KMS-11 (cell line): Measurements from ENCODE around the gene FAS.

Source experiments
- H2AFZ ChIP-seq: fragments of 200-600 bp; sonication (generic); 2 replicates; pipeline ENCODE4 v1.6.1; 2016; ENCODE audit warnings: antibody characterized with exemption, mixed run types, low read depth
- H3K27ac ChIP-seq: fragments of 200-600 bp; sonication (generic); 2 replicates; pipeline ENCODE4 v1.6.1; 2016; ENCODE audit warnings: mild to moderate bottlenecking, mixed run types
- H3K27me3 ChIP-seq: fragments of 200-600 bp; sonication (generic); 2 replicates; pipeline ENCODE4 v1.6.1; 2017; ENCODE audit warnings: mild to moderate bottlenecking, low read depth, mixed run types, moderate library complexity; ENCODE audit not compliant: insufficient read depth
- H3K36me3 ChIP-seq: fragments of 200-600 bp; sonication (generic); 2 replicates; pipeline ENCODE4 v1.6.1; 2017; ENCODE audit warnings: mild to moderate bottlenecking, mixed run types; ENCODE audit not compliant: insufficient read depth
- H3K4me1 ChIP-seq: fragments of 200-600 bp; sonication (generic); 2 replicates; pipeline ENCODE4 v1.6.1; 2016; ENCODE audit warnings: mild to moderate bottlenecking, low read depth, mixed run types; ENCODE audit not compliant: poor library complexity, severe bottlenecking
- H3K4me2 ChIP-seq: fragments of 200-600 bp; sonication (generic); 2 replicates; pipeline ENCODE4 v1.7.0; 2016; ENCODE audit warnings: mild to moderate bottlenecking, mixed run types
- H3K4me3 ChIP-seq: fragments of 200-600 bp; sonication (generic); IDR thresholded peaks from 2 replicates; pipeline ENCODE4 v1.6.1; 2017; ENCODE audit warnings: low read depth, low read length, mixed read lengths; ENCODE audit not compliant: insufficient read depth
- H3K79me2 ChIP-seq: fragments of 200-600 bp; sonication (generic); 2 replicates; pipeline ENCODE4 v1.6.1; 2016; ENCODE audit warnings: low read depth, mixed run types; ENCODE audit not compliant: insufficient read depth
- H3K9ac ChIP-seq: fragments of 200-600 bp; sonication (generic); 2 replicates; pipeline ENCODE4 v1.6.1; 2016; ENCODE audit warnings: mild to moderate bottlenecking, mixed run types
- H4K20me1 ChIP-seq: fragments of 200-600 bp; sonication (generic); 2 replicates; pipeline ENCODE4 v1.6.1; 2016; ENCODE audit warnings: mild to moderate bottlenecking, mixed run types; ENCODE audit not compliant: insufficient read depth
- CTCF ChIP-seq: fragments of 200-600 bp; sonication (generic); conservative IDR thresholded peaks from 2 replicates; pipeline ENCODE4 v1.6.1; 2017; ENCODE audit warnings: low read depth, mild to moderate bottlenecking, antibody characterized with exemption, low read length, moderate library complexity, mixed read lengths

Gene FAS

DNA sequence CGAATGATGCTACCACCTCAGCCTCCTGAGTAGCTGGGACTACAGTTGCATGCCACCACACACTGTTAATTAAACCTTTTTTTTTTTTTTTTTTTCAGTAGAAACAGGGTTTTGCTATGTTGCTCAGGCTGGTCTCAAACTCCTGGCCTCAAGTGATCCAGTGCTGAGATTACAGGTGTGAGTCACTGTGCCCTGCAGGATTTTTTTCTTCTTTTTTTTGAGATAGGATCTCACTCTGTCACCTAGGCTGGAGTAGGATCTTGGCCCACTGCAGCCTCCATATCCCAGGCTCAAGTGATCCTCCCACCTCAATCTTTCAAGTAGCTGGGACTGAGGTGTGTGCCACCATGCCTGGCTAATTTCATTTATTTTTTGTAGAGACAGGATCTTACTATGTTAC lies 44.4 kb upstream of the FAS start:
- no peaks in the 10 kb centered on the region for H4K20me1 ChIP-seq
- H3K4me3 ChIP-seq: no peak overlapping the region
- H3K4me1 ChIP-seq: peaks cover 10% of the 10 kb centered on the region
- H3K9ac ChIP-seq: no peak overlapping the region
- H3K27me3 ChIP-seq: no peaks in the 10 kb centered on the region; the same call in 1 of the 2 replicates
- H3K27ac ChIP-seq: no peak overlapping the region
- H2AFZ ChIP-seq: no peak overlapping the region
- no peak for TF ChIP-seq CTCF
- no peaks in the 10 kb centered on the region for H3K36me3 ChIP-seq
- H3K79me2 ChIP-seq: no peaks in the 10 kb centered on the region
- no peak overlapping the region for H3K4me2 ChIP-seq

DNA sequence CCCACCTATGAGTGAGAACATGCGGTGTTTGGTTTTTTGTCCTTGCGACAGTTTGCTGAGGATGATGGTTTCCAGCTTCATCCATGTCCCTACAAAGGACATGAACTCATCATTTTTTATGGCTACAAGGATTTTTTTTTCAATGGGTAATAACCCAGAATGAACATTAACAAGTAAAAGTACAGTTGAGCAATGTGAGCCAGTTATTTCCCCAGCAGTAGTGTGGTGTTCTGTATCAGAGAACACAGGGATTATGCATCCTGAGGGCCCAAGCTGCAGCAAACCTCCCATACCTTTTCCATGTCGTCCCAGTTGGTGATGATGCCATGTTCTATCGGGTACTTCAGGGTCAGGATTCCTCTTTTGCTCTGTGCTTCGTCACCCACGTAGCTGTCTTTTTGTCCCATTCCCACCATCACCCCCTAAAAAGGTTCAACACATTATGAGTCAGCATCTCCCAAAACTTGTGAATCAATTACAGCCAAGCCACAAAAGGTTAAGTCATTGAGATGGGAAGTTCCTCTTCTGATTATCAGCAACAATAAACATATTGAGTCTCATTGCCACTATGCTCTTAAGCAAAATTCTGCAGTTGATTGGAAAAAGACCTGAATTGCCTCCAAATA lies 43.5 kb upstream of the FAS start:
- H3K27me3 ChIP-seq: no peaks in the 10 kb centered on the region; the same call in 1 of the 2 replicates
- no peaks in the 10 kb centered on the region for H3K36me3 ChIP-seq
- H3K9ac ChIP-seq: no peak overlapping the region
- no peaks in the 10 kb centered on the region for H3K79me2 ChIP-seq
- H2AFZ ChIP-seq: no peak overlapping the region
- H3K4me3 ChIP-seq: no peak overlapping the region
- H3K27ac ChIP-seq: no peak overlapping the region
- H4K20me1 ChIP-seq: no peaks in the 10 kb centered on the region
- no peak overlapping the region for H3K4me2 ChIP-seq
- TF ChIP-seq CTCF: no peak
- H3K4me1 ChIP-seq: peaks cover 10% of the 10 kb centered on the region

DNA sequence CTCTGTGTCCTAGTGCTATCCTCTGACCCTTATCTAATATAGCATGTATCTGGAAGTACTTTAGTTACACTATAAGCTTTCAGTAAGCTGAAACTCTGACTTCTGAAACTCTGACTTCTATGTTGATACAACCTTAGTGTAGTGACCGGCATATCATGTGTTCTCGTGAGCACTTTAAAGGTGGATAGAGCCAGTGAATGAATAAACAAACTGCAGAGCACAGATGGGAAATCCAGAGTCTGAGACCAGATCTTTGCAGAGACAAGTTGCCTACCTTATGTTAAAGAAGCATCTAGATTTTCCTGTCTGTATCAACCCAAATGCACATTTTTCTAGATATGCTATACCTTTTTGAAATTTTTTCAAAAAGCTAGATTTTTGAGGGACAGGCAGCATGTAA lies 41.5 kb upstream of the FAS start:
- Histone ChIP-seq H3K9ac (no peak overlapping the region), H3K4me2 (no peak overlapping the region), H3K4me1 (peaks cover 10% of the 10 kb centered on the region), H2AFZ (no peak overlapping the region), H4K20me1 (no peaks in the 10 kb centered on the region), H3K36me3 (no peaks in the 10 kb centered on the region), H3K79me2 (no peaks in the 10 kb centered on the region), H3K4me3 (no peak overlapping the region), H3K27me3 (no peaks in the 10 kb centered on the region; the same call in 1 of the 2 replicates), H3K27ac (no peak overlapping the region)
- TF ChIP-seq CTCF: no peak

GRCh38 chr10:88949912-88950837 lies 40.4 kb upstream of the FAS start:
- Histone ChIP-seq H3K9ac (no peak overlapping the region), H3K4me1 (peaks cover 3% of the 10 kb centered on the region), H3K27ac (no peak overlapping the region), H3K36me3 (no peaks in the 10 kb centered on the region), H3K79me2 (no peaks in the 10 kb centered on the region), H4K20me1 (no peaks in the 10 kb centered on the region), H2AFZ (no peak overlapping the region), H3K4me2 (no peak overlapping the region), H3K27me3 (no peaks in the 10 kb centered on the region), H3K4me3 (no peak overlapping the region)
- TF ChIP-seq CTCF: no peak
